ENCODE results near the gene PTPN6. TPM values are rescaled to one million over a fixed set of nuclear protein-coding genes. Genes with fewer than 3 reads are reported as not detected.

Gene PTPN6
- total RNA-seq, 2 experiments from 2014 or later, result 79.0 to 83.5 TPM

DNA sequence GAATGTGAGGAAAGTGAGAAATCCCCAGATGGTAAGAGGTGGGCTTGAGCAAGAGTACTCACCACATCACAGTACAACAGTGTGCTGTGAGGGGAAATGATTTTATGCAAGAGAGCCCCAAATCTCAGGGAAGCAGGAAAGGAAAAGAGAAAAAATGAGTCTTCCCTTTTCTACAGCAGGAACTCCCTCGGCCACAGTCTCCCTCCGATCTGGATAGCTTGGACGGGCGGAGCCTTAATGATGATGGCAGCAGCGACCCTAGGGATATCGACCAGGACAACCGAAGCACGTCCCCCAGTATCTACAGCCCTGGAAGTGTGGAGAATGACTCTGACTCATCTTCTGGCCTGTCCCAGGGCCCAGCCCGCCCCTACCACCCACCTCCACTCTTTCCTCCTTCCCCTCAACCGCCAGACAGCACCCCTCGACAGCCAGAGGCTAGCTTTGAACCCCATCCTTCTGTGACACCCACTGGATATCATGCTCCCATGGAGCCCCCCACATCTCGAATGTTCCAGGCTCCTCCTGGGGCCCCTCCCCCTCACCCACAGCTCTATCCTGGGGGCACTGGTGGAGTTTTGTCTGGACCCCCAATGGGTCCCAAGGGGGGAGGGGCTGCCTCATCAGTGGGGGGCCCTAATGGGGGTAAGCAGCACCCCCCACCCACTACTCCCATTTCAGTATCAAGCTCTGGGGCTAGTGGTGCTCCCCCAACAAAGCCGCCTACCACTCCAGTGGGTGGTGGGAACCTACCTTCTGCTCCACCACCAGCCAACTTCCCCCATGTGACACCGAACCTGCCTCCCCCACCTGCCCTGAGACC, 15.6 kb upstream of the PTPN6 start:
- Histone ChIP-seq H3K9me3 (ENCODE audit: control insufficient read depth in 1 of 2, insufficient read depth in 1 of 2, low read length in 2 of 2) (no peaks in the 10 kb centered on the region), H3K27me3 (ENCODE audit: control insufficient read depth in 1 of 2, insufficient read depth in 2 of 2, low read length in 2 of 2) (no peaks in the 10 kb centered on the region), H3K4me1 (ENCODE audit: insufficient read depth, low read length) (peaks cover 49% of the 10 kb centered on the region), H3K4me3 (ENCODE audit: low read length) (no peak overlapping the region), H3K36me3 (ENCODE audit: insufficient read depth, low read length) (peaks cover 17% of the 10 kb centered on the region), H3K27ac (ENCODE audit: low read depth in 1 of 2, low read length in 2 of 2) (peak overlapping the region; percentile 89 to 92)
- Mint-ChIP-seq H3K9me3 (no peaks in the 10 kb centered on the region), H3K27me3 (no peaks in the 10 kb centered on the region), H3K27ac (peak overlapping the region; percentile 95), H3K36me3 (ENCODE audit: low read depth) (peaks cover 28% of the 10 kb centered on the region), H3K4me1 (ENCODE audit: low read depth) (peaks cover 68% of the 10 kb centered on the region), H3K4me3 (peak overlapping the region; percentile 82)
- ChIA-PET POLR2A (interaction anchor here (2.7 to 4.9 kb wide), 5 partner anchors 9 to 67 kb away, joined by 21 to 89 read pairs (median 38); partner anchors contain the start of genes ATN1, C12orf57, RNU7-1 and SPSB2), CTCF (interaction anchor here (0.9 to 3.0 kb wide), 6 partner anchors 7 to 63 kb away, joined by 3 to 26 read pairs (median 6); partner anchors contain the start of genes ATN1 and SPSB2)
- ATAC-seq (ENCODE audit: poor library complexity), result no peak
- intact Hi-C loops (cut with DNase I, micrococcal nuclease), result loop anchor here in 1 of 2 experiments (5.0 kb wide), 1 partner anchor 37 kb away; the partner anchor contains the start of genes EMG1 and PHB2
- TF ChIP-seq, protein P1, sequence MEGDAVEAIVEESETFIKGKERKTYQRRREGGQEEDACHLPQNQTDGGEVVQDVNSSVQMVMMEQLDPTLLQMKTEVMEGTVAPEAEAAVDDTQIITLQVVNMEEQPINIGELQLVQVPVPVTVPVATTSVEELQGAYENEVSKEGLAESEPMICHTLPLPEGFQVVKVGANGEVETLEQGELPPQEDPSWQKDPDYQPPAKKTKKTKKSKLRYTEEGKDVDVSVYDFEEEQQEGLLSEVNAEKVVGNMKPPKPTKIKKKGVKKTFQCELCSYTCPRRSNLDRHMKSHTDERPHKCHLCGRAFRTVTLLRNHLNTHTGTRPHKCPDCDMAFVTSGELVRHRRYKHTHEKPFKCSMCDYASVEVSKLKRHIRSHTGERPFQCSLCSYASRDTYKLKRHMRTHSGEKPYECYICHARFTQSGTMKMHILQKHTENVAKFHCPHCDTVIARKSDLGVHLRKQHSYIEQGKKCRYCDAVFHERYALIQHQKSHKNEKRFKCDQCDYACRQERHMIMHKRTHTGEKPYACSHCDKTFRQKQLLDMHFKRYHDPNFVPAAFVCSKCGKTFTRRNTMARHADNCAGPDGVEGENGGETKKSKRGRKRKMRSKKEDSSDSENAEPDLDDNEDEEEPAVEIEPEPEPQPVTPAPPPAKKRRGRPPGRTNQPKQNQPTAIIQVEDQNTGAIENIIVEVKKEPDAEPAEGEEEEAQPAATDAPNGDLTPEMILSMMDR (IDR thresholded peaks at IDR 0.05), result no peak
- no peak for DNase-seq

DNA sequence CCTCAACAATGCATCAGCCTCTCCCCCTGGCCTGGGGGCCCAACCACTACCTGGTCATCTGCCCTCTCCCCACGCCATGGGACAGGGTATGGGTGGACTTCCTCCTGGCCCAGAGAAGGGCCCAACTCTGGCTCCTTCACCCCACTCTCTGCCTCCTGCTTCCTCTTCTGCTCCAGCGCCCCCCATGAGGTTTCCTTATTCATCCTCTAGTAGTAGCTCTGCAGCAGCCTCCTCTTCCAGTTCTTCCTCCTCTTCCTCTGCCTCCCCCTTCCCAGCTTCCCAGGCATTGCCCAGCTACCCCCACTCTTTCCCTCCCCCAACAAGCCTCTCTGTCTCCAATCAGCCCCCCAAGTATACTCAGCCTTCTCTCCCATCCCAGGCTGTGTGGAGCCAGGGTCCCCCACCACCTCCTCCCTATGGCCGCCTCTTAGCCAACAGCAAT, 14.9 kb upstream of the PTPN6 start:
- peaks cover 18% of the 10 kb centered on the region for H3K36me3 ChIP-seq (ENCODE audit: insufficient read depth, low read length)
- Mint-ChIP-seq H3K9me3 (no peaks in the 10 kb centered on the region), H3K36me3 (ENCODE audit: low read depth) (peaks cover 28% of the 10 kb centered on the region), H3K4me3 (peak overlapping the region; percentile 81), H3K27me3 (no peaks in the 10 kb centered on the region), H3K27ac (peak overlapping the region; percentile 95), H3K4me1 (ENCODE audit: low read depth) (peaks cover 62% of the 10 kb centered on the region)
- H3K9me3 ChIP-seq (ENCODE audit: control insufficient read depth in 1 of 2, insufficient read depth in 1 of 2, low read length in 2 of 2), result no peaks in the 10 kb centered on the region
- no peak for ATAC-seq (ENCODE audit: poor library complexity)
- DNase-seq, result no peak
- CTCF ChIA-PET, result interaction anchor here (0.9 to 3.0 kb wide), 4 partner anchors 8 to 25 kb away, joined by 3 to 26 read pairs (median 6); partner anchors contain the start of gene ATN1
- intact Hi-C loops (cut with DNase I, micrococcal nuclease), result loop anchor here in 1 of 2 experiments (5.0 kb wide), 1 partner anchor 36 kb away; the partner anchor contains the start of genes EMG1 and PHB2
- H3K4me1 ChIP-seq (ENCODE audit: insufficient read depth, low read length), result peaks cover 49% of the 10 kb centered on the region
- POLR2A ChIA-PET, result interaction anchor here (1.5 to 4.9 kb wide), 12 partner anchors 8 to 213 kb away, joined by 3 to 89 read pairs (median 26); partner anchors contain the start of genes ATN1, C12orf57, C1RL and CDCA3
- H3K4me3 ChIP-seq (ENCODE audit: low read length), result peak overlapping the region; percentile 72
- peak overlapping the region; percentile 89 to 92 for H3K27ac ChIP-seq (ENCODE audit: low read depth in 1 of 2, low read length in 2 of 2)
- H3K27me3 ChIP-seq (ENCODE audit: control insufficient read depth in 1 of 2, insufficient read depth in 2 of 2, low read length in 2 of 2), result no peaks in the 10 kb centered on the region
- TF ChIP-seq, protein P1 (IDR thresholded peaks at IDR 0.05), result no peak

DNA sequence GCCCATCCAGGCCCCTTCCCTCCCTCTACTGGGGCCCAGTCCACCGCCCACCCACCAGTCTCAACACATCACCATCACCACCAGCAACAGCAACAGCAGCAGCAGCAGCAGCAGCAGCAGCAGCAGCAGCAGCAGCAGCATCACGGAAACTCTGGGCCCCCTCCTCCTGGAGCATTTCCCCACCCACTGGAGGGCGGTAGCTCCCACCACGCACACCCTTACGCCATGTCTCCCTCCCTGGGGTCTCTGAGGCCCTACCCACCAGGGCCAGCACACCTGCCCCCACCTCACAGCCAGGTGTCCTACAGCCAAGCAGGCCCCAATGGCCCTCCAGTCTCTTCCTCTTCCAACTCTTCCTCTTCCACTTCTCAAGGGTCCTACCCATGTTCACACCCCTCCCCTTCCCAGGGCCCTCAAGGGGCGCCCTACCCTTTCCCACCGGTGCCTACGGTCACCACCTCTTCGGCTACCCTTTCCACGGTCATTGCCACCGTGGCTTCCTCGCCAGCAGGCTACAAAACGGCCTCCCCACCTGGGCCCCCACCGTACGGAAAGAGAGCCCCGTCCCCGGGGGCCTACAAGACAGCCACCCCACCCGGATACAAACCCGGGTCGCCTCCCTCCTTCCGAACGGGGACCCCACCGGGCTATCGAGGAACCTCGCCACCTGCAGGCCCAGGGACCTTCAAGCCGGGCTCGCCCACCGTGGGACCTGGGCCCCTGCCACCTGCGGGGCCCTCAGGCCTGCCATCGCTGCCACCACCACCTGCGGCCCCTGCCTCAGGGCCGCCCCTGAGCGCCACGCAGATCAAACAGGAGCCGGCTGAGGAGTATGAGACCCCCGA, 14.3 kb upstream of the PTPN6 start:
- Mint-ChIP-seq H3K27ac (peak overlapping the region; percentile 95), H3K27me3 (no peaks in the 10 kb centered on the region), H3K9me3 (no peaks in the 10 kb centered on the region), H3K4me1 (ENCODE audit: low read depth) (peaks cover 61% of the 10 kb centered on the region), H3K36me3 (ENCODE audit: low read depth) (peaks cover 28% of the 10 kb centered on the region), H3K4me3 (peak overlapping the region; percentile 81)
- CTCF ChIA-PET, result interaction anchor here (0.9 to 4.1 kb wide), 23 partner anchors 9 to 247 kb away, joined by 3 to 33 read pairs (median 6); partner anchors contain the start of genes ATN1, COPS7A, ENO2 and LPCAT3
- intact Hi-C loops (cut with DNase I, micrococcal nuclease), result loop anchor here in 1 of 2 experiments (5.0 kb wide), 1 partner anchor 35 kb away; the partner anchor contains the start of genes EMG1 and PHB2
- TF ChIP-seq, protein P1 (IDR thresholded peaks at IDR 0.05), result no peak
- H3K36me3 ChIP-seq (ENCODE audit: insufficient read depth, low read length), result peaks cover 24% of the 10 kb centered on the region
- H3K4me1 ChIP-seq (ENCODE audit: insufficient read depth, low read length), result peaks cover 48% of the 10 kb centered on the region
- H3K4me3 ChIP-seq (ENCODE audit: low read length), result peak overlapping the region; percentile 72
- POLR2A ChIA-PET, result interaction anchor here (0.7 to 4.9 kb wide), 22 partner anchors 7 to 1034 kb away, joined by 3 to 89 read pairs (median 20); partner anchors contain the start of genes ATN1, C12orf57, C1RL and CDCA3
- no peaks in the 10 kb centered on the region for H3K9me3 ChIP-seq (ENCODE audit: control insufficient read depth in 1 of 2, insufficient read depth in 1 of 2, low read length in 2 of 2)
- DNase-seq (peak in 8 of 14 experiments; percentile 50 to 74 (median 60)), ATAC-seq (ENCODE audit: poor library complexity) (peak; percentile 29)
- H3K27ac ChIP-seq (ENCODE audit: low read depth in 1 of 2, low read length in 2 of 2), result peak overlapping the region; percentile 89 to 92
- no peaks in the 10 kb centered on the region for H3K27me3 ChIP-seq (ENCODE audit: control insufficient read depth in 1 of 2, insufficient read depth in 2 of 2, low read length in 2 of 2)

Measured in CD4-positive, alpha-beta T cell (primary cell).